Epithelial cell of proximal tubule (primary cell): ENCODE results near the gene DUOXA1. TPM values are rescaled to one million over a fixed set of nuclear protein-coding genes. Genes with fewer than 3 reads are reported as not detected.

Source experiments
- DNase-seq: peaks from one replicate; pipeline ENCODE4 v3.0.0-alpha.2; 2011; ENCODE audit warnings: low read depth
- H3K4me3 ChIP-seq: 2 replicates; pipeline ENCODE4 v1.5.1; 2011; ENCODE audit warnings: low read depth, mild to moderate bottlenecking, low read length
- total RNA-seq: library from RNA; depleted of rRNA; stranded (reverse); fragments of >200 nt; gene quantifications from 2 replicates; pipeline ENCODE4 v1.2.3, GENCODE V29; 2015
- TF ChIP-seq, protein P1 (sequence below): conservative IDR thresholded peaks from 2 replicates; pipeline ENCODE4 v1.5.1; 2012; ENCODE audit warnings: low read depth, mild to moderate bottlenecking, low read length

DUOXA1 gene
- total RNA-seq, 1 donor from 2014 or later = 0.46 TPM

DNA sequence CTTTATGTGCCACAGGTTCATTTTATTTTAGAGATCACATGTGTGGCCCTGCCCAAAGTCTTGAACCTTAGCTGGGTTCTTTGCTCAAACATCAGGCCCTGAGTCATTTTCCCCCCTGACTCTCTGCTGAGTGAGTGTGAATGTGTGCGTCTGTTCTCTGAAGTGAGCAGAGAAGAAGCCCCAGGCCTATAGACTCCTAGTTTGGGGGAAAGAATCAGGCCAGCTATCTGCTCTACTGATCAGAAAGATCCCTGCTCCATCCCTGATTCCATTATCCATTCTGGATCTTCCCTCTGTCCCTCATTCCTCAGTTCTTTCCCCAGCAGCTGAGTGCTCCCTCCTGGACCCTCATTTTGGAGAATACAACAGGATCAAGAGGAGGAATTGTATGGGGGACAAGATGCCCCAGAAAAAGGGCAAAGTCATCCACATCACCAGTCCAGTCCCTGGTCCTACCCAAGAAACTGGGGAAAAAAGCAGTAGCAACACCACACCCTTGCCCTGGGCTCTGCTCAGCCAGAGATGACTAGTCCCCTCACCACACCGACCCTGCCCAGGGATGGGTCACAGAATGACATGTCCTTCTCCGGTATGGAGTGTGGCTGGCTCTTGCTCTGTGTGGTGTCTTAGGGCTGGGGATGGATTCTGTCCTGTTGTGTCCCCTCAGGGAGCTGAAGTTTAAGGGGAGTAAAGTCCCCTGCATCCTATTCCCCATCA, 3.3 kb upstream of the DUOXA1 start:
- TF ChIP-seq, protein P1, sequence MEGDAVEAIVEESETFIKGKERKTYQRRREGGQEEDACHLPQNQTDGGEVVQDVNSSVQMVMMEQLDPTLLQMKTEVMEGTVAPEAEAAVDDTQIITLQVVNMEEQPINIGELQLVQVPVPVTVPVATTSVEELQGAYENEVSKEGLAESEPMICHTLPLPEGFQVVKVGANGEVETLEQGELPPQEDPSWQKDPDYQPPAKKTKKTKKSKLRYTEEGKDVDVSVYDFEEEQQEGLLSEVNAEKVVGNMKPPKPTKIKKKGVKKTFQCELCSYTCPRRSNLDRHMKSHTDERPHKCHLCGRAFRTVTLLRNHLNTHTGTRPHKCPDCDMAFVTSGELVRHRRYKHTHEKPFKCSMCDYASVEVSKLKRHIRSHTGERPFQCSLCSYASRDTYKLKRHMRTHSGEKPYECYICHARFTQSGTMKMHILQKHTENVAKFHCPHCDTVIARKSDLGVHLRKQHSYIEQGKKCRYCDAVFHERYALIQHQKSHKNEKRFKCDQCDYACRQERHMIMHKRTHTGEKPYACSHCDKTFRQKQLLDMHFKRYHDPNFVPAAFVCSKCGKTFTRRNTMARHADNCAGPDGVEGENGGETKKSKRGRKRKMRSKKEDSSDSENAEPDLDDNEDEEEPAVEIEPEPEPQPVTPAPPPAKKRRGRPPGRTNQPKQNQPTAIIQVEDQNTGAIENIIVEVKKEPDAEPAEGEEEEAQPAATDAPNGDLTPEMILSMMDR = no peak
- H3K4me3 ChIP-seq = no peak overlapping the region
- no peak for DNase-seq

DNA sequence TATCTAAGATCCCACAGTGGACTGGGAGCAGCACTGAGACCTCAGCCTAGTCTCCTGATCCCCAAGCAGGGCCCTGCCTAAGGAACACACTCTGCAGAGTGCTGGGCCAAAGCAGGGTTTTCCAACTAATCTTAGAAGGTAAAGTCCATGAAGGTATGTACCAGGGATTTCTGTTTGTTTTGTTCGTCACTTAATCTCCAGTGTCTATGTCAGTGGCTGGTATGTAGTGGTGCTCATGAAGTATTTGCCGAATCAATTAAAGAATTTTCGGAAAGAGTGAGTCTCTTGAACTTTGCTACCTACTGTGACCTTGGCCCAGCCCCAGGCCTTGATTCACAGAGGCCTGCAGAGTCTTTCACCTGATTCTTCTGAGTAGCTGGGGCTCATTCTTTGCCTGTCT, 1.8 kb upstream of the DUOXA1 start:
- TF ChIP-seq, protein P1 = no peak
- DNase-seq = no peak

DNA sequence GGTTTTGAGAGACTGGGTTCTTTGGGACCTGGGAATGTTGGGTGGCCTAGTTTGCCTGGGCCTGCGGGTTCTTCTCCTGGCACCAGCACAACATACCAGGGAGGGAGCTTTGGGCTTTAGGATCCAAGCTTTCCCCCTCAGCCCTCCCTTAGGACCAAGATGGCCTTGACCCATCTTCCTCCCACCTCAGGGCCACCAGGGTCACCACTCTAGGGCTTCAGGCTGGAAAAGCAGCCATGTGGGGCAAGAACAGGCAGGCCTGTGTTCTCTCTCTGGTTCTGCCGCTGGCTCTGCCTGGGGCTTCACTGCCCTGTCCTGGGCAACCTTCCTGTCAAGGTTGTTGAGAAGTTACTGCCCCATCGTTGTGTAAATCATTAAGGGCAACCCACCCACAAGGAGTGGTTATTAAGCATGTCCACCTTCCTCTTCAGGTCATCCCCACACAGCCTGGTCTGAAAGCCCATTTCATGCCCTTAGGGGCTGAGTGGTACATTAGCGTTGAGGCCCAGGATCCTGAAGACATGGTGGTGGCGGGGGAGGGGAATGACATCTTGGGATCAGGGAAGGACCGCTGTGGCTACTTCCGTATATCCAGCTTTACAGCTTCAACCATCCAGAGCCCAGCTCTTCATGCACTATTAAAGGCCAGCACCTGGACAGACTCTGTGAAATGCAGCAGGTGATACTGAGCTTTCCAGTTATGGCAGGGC, 767 bp upstream of the DUOXA1 start:
- H3K4me3 ChIP-seq = no peak overlapping the region
- TF ChIP-seq, protein P1 = no peak
- DNase-seq = no peak

More for the DNA sequence above, 1.8 kb upstream of the DUOXA1 start:
- H3K4me3 ChIP-seq = no peak overlapping the region

DNA sequence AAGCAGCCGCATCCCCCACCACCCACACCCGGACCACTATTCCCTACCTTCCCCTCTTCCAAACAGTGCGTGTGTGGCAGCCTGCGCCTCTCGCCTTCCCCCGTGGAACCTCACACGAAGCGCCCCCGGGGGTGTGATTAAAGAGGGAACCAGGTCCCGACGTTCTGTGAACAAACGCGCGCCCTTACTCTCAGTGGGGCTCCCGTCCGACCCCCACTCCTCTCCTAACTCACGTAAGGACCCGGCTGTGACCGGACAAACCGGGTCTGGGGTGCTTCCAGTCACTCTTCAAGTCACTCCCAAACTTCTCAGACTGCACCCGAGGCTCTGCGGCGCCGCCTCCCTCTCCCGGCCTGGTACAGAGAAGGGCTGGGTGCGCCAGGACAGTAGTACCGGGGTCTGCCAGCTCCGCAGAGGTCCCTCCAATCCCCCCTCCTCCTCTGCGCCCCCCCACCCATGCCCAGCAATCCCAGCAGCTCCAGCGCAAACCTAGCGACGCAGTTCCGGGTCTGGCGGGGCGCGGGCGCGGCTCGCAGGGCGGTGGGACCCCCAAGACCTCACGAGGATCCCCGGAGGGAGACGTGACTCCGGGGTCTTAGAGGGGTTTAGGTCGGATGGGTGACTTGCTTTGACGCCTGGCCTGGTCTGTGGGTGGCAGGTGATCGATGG, 574 bp downstream of the DUOXA1 start:
- DNase-seq = no peak
- TF ChIP-seq, protein P1 = no peak
- no peak overlapping the region for H3K4me3 ChIP-seq

DNA sequence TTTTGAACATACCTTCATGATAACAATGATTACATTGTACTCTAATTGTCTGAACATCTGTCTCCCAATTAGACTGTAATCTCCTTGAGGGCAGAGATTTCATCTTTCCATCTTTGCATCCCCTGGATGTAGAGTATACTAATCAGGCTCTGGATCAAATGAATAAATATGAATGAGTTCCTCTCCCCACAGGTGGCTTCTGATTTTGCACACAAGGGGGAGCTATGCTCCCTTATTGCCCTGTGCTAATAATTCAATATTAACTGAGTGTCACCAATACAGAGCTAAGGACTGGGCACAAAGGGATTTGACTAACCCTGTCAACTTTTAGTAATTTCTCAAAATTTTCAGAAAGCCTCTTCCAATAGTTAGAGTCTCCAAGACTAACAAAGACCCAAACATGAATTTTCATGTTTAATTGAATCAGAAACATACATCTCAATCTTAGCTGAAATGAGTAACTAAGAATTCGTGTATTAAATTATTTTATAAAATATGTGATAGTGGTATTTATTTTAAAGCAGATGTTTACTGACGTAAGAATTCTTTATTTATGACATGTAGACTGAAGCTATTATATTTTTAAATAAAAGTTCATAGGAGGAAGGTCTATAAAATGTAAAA, 3.0 kb downstream of the DUOXA1 start:
- H3K4me3 ChIP-seq = no peak overlapping the region
- DNase-seq = no peak
- TF ChIP-seq, protein P1 = peak; percentile 76

DNA sequence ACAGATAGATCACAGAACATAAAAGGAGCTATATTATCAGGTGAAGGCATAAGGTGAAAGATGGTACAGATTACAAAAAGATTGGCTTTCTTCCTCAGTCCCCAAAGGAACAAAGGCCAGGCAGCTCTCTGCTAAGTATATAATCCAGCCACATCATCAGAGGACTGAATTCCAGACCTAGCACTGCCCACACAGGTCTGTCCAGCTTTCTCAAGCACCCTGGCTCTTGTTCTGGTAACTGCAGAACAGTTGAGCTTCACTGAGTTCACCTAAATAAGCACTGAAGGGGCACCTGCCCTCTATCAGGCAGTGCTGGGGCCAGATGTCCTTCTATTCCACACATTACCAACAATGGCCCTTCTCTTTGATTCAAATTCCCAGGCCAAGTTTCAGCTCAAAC, 6.3 kb downstream of the DUOXA1 start:
- H3K4me3 ChIP-seq = no peak overlapping the region
- DNase-seq = no peak
- TF ChIP-seq, protein P1 = no peak
